GM20000 (cell line): Measurements from ENCODE around the gene MAGI1.

Source experiments
- DNase-seq: peaks from one replicate; pipeline ENCODE4 v3.0.0; 2012; ENCODE audit warnings: low spot score
- TF ChIP-seq, protein P1 (sequence below): IDR thresholded peaks from 2 replicates; pipeline ENCODE4 v1.5.1; 2012; ENCODE audit warnings: mild to moderate bottlenecking, control low read depth; ENCODE audit errors: extremely low read depth, missing control alignments

MAGI1 gene

DNA sequence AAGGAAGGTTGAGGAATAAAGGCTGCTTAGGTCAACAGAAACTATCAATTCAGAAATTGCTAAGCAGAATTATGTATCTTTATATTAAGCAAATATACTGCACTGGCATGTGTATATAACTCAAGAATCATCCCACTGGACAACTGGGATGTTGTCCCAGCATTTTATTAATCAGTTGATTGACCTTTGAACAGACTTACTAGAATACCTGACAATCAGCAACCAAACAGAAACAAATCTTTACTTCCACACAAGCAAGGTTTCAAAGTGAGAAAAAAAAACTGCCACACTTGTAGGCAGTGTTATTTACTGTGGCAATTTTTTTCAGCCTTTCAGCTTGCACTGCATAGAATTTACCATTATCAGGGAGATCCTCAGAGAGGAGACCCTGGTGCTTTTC lies 218.8 kb downstream of the MAGI1 start:
- no peak for DNase-seq
- TF ChIP-seq, protein P1, sequence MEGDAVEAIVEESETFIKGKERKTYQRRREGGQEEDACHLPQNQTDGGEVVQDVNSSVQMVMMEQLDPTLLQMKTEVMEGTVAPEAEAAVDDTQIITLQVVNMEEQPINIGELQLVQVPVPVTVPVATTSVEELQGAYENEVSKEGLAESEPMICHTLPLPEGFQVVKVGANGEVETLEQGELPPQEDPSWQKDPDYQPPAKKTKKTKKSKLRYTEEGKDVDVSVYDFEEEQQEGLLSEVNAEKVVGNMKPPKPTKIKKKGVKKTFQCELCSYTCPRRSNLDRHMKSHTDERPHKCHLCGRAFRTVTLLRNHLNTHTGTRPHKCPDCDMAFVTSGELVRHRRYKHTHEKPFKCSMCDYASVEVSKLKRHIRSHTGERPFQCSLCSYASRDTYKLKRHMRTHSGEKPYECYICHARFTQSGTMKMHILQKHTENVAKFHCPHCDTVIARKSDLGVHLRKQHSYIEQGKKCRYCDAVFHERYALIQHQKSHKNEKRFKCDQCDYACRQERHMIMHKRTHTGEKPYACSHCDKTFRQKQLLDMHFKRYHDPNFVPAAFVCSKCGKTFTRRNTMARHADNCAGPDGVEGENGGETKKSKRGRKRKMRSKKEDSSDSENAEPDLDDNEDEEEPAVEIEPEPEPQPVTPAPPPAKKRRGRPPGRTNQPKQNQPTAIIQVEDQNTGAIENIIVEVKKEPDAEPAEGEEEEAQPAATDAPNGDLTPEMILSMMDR, result no peak

DNA sequence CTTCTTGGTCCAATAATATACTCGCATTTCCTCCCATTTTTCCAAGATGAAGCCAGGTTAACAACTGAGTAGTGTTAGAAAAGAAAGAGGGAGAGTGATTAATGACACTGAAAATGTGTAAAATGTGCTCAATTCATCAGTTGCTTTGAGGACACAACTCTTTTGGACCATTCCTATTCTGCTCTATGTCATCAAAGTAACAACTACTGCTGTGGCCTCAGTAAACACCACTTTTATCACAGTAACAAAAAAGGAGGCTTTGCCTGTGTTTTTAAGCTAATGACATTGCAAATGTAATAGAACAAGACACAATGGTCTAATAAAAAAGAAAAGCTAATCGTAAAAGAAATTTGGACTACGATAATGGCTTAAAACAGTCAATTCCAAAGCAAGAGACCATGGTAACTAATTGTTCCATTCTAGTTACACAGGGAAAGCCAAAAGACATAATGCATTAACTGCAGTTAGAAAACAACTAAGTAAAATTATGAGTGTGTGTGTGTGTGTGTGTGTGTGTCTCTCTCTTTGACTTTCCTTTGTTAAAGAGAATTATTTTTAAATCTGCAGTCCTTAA lies 221.1 kb downstream of the MAGI1 start:
- TF ChIP-seq, protein P1, result no peak
- no peak for DNase-seq

DNA sequence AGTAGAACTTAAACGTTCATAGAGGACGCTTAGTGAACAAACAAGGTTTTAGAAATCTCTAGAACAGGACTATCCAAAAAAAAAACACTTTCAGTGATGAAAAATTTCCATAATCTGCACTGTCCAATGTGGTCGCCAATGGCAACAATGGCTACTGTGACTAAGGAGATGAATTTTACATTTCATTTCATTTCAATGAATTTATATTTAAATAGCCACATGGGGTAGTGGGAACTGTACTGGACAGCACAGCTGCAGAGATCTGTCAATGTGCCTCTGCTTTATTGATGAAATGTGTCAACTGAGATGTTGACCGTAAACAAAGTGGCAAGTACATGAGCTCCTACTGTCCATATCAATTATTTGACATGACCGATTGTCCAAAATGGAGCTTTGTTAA lies 222.5 kb downstream of the MAGI1 start:
- TF ChIP-seq, protein P1, result no peak
- DNase-seq, result no peak

DNA sequence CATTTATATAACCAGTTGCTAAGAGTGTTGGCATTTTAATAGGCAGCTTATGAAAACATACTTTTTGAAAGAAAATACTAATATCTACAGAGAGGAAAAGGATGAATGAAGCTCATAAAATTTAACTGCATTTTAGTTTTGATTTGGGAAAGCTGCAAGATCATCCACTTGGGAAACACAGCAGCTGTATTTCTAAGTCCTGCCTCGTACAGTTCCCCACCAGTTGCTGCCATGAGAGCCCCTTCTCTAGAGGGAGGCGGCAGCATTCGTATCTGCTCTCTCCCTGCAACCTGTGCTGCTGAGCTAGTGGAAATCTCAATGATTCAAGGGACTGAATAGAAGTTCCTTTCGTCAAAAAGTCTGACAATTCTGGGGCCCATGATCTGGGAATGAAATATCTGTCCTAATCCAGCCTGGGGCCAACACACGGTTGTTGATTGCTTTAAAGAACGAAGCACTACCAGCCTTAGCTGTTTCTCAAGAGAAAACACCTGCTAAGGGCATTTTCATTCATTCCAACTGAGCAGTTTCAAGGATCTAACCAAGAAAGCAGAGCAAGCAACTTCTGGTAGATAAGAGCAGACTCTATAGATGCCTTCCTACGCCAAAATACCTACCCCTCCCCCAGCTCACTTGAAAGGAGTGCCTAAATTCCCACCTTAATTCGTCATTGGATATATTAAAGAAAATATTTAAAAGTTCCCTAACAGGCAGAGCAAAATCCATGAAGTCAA lies 223.7 kb downstream of the MAGI1 start:
- TF ChIP-seq, protein P1, result no peak
- DNase-seq, result no peak

DNA sequence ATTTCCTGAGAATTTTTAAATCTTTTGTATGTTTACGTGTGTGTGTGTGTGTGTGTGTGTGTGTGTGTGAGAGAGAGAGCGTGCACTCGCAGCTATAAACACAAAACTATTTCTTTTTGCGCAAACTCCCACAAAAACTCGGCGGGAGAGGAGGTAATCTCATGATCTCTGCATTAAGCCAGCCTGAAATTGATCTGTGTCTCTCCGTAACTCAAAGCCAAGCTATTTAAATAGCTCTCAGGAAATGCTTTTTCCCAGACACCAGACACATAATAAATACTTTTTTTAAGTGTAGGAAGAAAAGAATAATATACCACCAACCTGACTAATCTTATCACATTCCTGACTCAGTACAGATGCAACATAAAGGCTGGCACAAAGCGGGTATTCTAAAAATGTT lies 226.8 kb downstream of the MAGI1 start:
- no peak for DNase-seq
- TF ChIP-seq, protein P1, result no peak

DNA sequence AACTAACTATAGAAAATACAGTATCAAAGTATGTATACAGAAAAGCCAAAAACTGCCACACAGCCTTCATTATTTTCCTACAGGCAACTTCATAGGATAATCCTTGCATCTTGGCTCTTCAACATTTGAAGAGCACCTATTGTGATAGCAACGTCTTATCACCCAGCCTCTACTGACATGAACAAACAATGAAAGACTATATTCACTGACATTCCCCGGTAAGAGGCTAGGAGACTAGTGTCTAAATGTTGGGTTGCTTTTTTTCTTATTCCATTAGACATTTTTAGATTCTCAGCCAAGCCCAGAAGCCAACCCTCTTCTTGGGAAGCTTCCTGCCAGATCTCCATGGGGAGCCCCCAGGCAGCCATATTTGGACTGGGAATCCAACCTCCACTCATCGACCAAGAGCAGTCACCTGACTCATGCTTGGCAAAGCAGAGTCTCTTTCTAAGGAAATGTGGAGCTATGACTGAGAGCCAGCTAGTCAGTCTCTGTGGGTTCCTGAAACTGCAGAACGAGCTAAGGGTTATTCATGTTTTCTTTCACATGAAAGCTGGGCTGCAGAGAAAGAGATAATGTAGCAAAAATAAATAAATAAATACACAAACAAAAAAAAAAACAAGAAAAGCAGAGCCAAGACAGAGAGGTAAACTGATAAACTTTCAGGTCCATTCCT lies 227.5 kb downstream of the MAGI1 start:
- TF ChIP-seq, protein P1, result no peak
- DNase-seq, result no peak

DNA sequence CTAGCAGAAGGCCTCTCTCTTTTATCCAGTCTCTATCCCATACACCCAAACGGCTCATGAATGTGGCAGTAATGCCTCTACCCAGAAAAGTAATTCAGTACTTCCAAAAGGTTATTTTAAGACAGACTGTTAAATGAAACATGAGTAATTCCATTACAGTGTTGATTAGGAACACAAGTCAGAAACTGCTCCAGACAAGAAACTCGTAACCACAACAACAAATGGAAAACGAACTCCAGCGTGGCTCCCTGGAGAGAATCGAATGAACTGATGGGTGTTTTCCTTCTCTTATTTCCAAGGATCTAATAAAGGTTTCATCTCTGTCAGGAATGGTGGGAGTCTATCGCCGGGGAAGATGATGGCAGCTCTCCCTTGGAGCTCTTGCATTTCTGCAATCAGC lies 228.4 kb downstream of the MAGI1 start:
- TF ChIP-seq, protein P1, result no peak
- no peak for DNase-seq
